Neural progenitor cell (in vitro differentiated cells): Measurements from ENCODE around the gene ERMARD. TPM values are rescaled to one million over a fixed set of nuclear protein-coding genes. Genes with fewer than 3 reads are reported as not detected.
A peak's percentile ranks its signal among the peaks of the same experiment; 100 is the strongest.

Source experiments
- DNase-seq: peaks from one replicate; pipeline ENCODE4 v3.0.0-alpha.2; 2016; ENCODE audit warnings: low spot score
- H2AFZ ChIP-seq: fragments of 200-600 bp; sonication (generic); replicated peaks from 2 replicates; pipeline ENCODE4 v1.6.1; 2016; ENCODE audit warnings: antibody characterized with exemption
- H3F3A ChIP-seq: fragments of 200-600 bp; sonication (generic); 2 replicates; pipeline ENCODE4 v1.6.1; 2016; ENCODE audit warnings: antibody characterized with exemption, low read depth
- H3K27ac ChIP-seq: fragments of 200-600 bp; sonication (generic); 2 replicates; pipeline ENCODE4 v1.5.1; 2016; ENCODE audit warnings: mild to moderate bottlenecking
- H3K27me3 ChIP-seq: fragments of 200-600 bp; sonication (generic); 2 replicates; pipeline ENCODE4 v1.6.1; 2016; ENCODE audit warnings: mild to moderate bottlenecking, moderate library complexity
- H3K36me3 ChIP-seq: fragments of 200-600 bp; sonication (generic); 2 replicates; pipeline ENCODE4 v1.5.1; 2016
- H3K4me1 ChIP-seq: fragments of 200-600 bp; sonication (generic); 2 replicates; pipeline ENCODE4 v1.6.1; 2016; ENCODE audit warnings: mixed run types
- H3K4me2 ChIP-seq: fragments of 200-600 bp; sonication (generic); 2 replicates; pipeline ENCODE4 v1.6.1; 2016
- H3K4me3 ChIP-seq: fragments of 200-600 bp; sonication (generic); 2 replicates; pipeline ENCODE4 v1.5.1; 2016
- H3K79me2 ChIP-seq: fragments of 200-600 bp; sonication (generic); 2 replicates; pipeline ENCODE4 v1.6.1; 2016; ENCODE audit warnings: low read depth
- H3K9ac ChIP-seq: fragments of 200-600 bp; sonication (generic); 2 replicates; pipeline ENCODE4 v1.6.1; 2016
- H3K9me3 ChIP-seq: fragments of 200-600 bp; sonication (generic); 2 replicates; pipeline ENCODE4 v1.5.1; 2016; ENCODE audit warnings: low read depth
- H4K20me1 ChIP-seq: fragments of 200-600 bp; sonication (generic); 2 replicates; pipeline ENCODE4 v1.6.1; 2016; ENCODE audit warnings: low read depth
- H3K27ac Mint-ChIP-seq: 3 replicates; pipeline ENCODE4 v1.8.0; 2021; ENCODE audit warnings: mixed read lengths
- H3K27me3 Mint-ChIP-seq: 2 replicates; pipeline ENCODE4 v1.8.0; 2022; ENCODE audit warnings: low read depth, mild to moderate bottlenecking, inconsistent platforms, moderate library complexity, mixed read lengths; ENCODE audit not compliant: insufficient read depth
- H3K36me3 Mint-ChIP-seq: 3 replicates; pipeline ENCODE4 v1.8.0; 2021; ENCODE audit warnings: mixed read lengths
- H3K4me1 Mint-ChIP-seq: 3 replicates; pipeline ENCODE4 v1.8.0; 2021; ENCODE audit warnings: mixed read lengths
- H3K4me3 Mint-ChIP-seq: 3 replicates; pipeline ENCODE4 v1.8.0; 2021; ENCODE audit warnings: mild to moderate bottlenecking, moderate library complexity, mixed read lengths
- H3K9me3 Mint-ChIP-seq: 3 replicates; pipeline ENCODE4 v1.8.0; 2020; ENCODE audit warnings: mixed read lengths
- CTCF ChIP-seq: fragments of 200-600 bp; sonication (generic); IDR thresholded peaks from 2 replicates; pipeline ENCODE4 v1.5.1; 2017; ENCODE audit warnings: antibody characterized with exemption, mild to moderate bottlenecking
- EZH2 ChIP-seq: fragments of 200-600 bp; sonication (generic); IDR thresholded peaks from 2 replicates; pipeline ENCODE4 v1.6.1; 2017; ENCODE audit warnings: antibody characterized with exemption, mild to moderate bottlenecking, moderate library complexity
- EZH2phosphoT487 ChIP-seq: fragments of 200-600 bp; sonication (generic); IDR thresholded peaks from 2 replicates; pipeline ENCODE4 v1.6.1; 2017; ENCODE audit warnings: antibody characterized with exemption
- total RNA-seq: library from RNA; depleted of rRNA; stranded (reverse); fragments of >200 nt; gene quantifications from 2 replicates; pipeline ENCODE4 v1.2.3, GENCODE V29; 2015; ENCODE audit warnings: low replicate concordance

ERMARD gene
- total RNA-seq, 1 donor from 2014 or later: 31.4 TPM

- DNase-seq: no peak
- peak overlapping the region; percentile 67 for H3K27ac Mint-ChIP-seq
- Histone ChIP-seq H3K27ac (no peak overlapping the region), H3K9ac (no peak overlapping the region), H3K27me3 (peaks cover 8% of the 10 kb centered on the region), H3K79me2 (no peaks in the 10 kb centered on the region), H2AFZ (no peak overlapping the region), H3K4me2 (no peak overlapping the region), H4K20me1 (no peaks in the 10 kb centered on the region), H3K36me3 (no peaks in the 10 kb centered on the region), H3K4me3 (no peak overlapping the region), H3F3A (peaks cover 4% of the 10 kb centered on the region), H3K4me1 (peaks cover 9% of the 10 kb centered on the region), H3K9me3 (no peaks in the 10 kb centered on the region)
- H3K4me3 Mint-ChIP-seq: no peak overlapping the region
- TF ChIP-seq CTCF (no peak), EZH2phosphoT487 (no peak), EZH2 (no peak)
- no peaks in the 10 kb centered on the region for H3K36me3 Mint-ChIP-seq
- peaks cover 47% of the 10 kb centered on the region for H3K4me1 Mint-ChIP-seq
- no peaks in the 10 kb centered on the region for H3K9me3 Mint-ChIP-seq
- peaks cover 6% of the 10 kb centered on the region for H3K27me3 Mint-ChIP-seq
These were observed 43.8 kb downstream of the ERMARD start for GRCh38 chr6:169795196-169795595.

GRCh38 chr6:169798764-169799473 is 47.5 kb downstream of the ERMARD start:
- DNase-seq: no peak
- Mint-ChIP-seq H3K9me3 (no peaks in the 10 kb centered on the region), H3K4me3 (no peak overlapping the region), H3K36me3 (no peaks in the 10 kb centered on the region), H3K27me3 (peaks cover 3% of the 10 kb centered on the region), H3K4me1 (peaks cover 42% of the 10 kb centered on the region), H3K27ac (no peak overlapping the region)
- no peaks in the 10 kb centered on the region for H3K9me3 ChIP-seq
- H3K36me3 ChIP-seq: no peaks in the 10 kb centered on the region
- no peak overlapping the region for H3K27ac ChIP-seq
- H3K4me2 ChIP-seq: no peak overlapping the region
- no peak for TF ChIP-seq EZH2
- no peak for TF ChIP-seq EZH2phosphoT487
- TF ChIP-seq CTCF: no peak
- no peak overlapping the region for H3K4me3 ChIP-seq
- H3F3A ChIP-seq: peaks cover 12% of the 10 kb centered on the region
- H3K9ac ChIP-seq: no peak overlapping the region
- H2AFZ ChIP-seq: no peak overlapping the region
- no peaks in the 10 kb centered on the region for H3K79me2 ChIP-seq
- peaks cover 24% of the 10 kb centered on the region for H3K4me1 ChIP-seq
- H4K20me1 ChIP-seq: no peaks in the 10 kb centered on the region
- no peaks in the 10 kb centered on the region for H3K27me3 ChIP-seq

DNA sequence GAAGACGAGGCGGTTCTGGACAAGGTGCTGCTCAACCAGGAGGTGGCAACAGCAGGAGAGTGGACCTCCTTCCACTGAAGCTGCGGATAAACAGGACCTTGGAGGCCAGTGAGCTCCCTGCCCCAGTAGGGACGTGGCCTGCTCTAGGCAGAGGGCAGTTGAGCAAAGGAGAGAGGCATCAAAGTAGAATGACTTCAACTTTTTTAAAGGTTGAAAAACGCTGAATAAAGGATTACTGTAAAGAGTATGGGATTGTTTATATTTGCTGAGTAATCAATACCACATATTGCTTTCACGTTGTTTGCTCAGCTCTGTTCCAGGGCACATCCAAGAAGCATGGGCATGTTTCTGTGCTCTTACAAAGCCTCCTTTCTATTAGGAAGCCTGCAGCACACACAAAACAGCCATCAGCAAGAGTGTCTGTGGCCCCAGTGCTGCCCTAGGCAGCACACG is 48.1 kb downstream of the ERMARD start:
- DNase-seq: no peak
- no peak overlapping the region for H3K4me3 Mint-ChIP-seq
- H3K9me3 Mint-ChIP-seq: peaks cover 2% of the 10 kb centered on the region
- H4K20me1 ChIP-seq: no peaks in the 10 kb centered on the region
- peaks cover 24% of the 10 kb centered on the region for H3K4me1 ChIP-seq
- no peak for TF ChIP-seq EZH2phosphoT487
- TF ChIP-seq EZH2: no peak
- no peak for TF ChIP-seq CTCF
- no peak overlapping the region for H2AFZ ChIP-seq
- no peak overlapping the region for H3K27ac ChIP-seq
- H3K27me3 Mint-ChIP-seq: peaks cover 5% of the 10 kb centered on the region
- no peak overlapping the region for H3K9ac ChIP-seq
- no peak overlapping the region for H3K27ac Mint-ChIP-seq
- H3K36me3 Mint-ChIP-seq: no peaks in the 10 kb centered on the region
- no peaks in the 10 kb centered on the region for H3K36me3 ChIP-seq
- no peaks in the 10 kb centered on the region for H3K79me2 ChIP-seq
- H3K4me1 Mint-ChIP-seq: peaks cover 42% of the 10 kb centered on the region
- H3K9me3 ChIP-seq: no peaks in the 10 kb centered on the region
- H3K27me3 ChIP-seq: no peaks in the 10 kb centered on the region
- H3F3A ChIP-seq: peaks cover 12% of the 10 kb centered on the region
- H3K4me3 ChIP-seq: no peak overlapping the region
- no peak overlapping the region for H3K4me2 ChIP-seq
